ENCODE measurements around the gene LAMC1. TPM values are rescaled to one million over a fixed set of nuclear protein-coding genes. Genes with fewer than 3 reads are reported as not detected.
A peak's percentile ranks its signal among the peaks of the same experiment; 100 is the strongest.

LAMC1 gene
- total RNA-seq, 4 donors from 2014 or later: 130 to 315 (median 214) TPM

GRCh38 chr1:183038333-183038866 is 15.2 kb downstream of the LAMC1 start:
- H3K27ac ChIP-seq: peak overlapping the region in 1 of 2 donors; percentile 67
- DNase-seq: no peak
- H3K4me3 ChIP-seq: no peak overlapping the region
- peaks cover 5 to 9% of the 10 kb centered on the region in 2 donors for H3K4me1 ChIP-seq
- TF ChIP-seq, protein P1, sequence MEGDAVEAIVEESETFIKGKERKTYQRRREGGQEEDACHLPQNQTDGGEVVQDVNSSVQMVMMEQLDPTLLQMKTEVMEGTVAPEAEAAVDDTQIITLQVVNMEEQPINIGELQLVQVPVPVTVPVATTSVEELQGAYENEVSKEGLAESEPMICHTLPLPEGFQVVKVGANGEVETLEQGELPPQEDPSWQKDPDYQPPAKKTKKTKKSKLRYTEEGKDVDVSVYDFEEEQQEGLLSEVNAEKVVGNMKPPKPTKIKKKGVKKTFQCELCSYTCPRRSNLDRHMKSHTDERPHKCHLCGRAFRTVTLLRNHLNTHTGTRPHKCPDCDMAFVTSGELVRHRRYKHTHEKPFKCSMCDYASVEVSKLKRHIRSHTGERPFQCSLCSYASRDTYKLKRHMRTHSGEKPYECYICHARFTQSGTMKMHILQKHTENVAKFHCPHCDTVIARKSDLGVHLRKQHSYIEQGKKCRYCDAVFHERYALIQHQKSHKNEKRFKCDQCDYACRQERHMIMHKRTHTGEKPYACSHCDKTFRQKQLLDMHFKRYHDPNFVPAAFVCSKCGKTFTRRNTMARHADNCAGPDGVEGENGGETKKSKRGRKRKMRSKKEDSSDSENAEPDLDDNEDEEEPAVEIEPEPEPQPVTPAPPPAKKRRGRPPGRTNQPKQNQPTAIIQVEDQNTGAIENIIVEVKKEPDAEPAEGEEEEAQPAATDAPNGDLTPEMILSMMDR (IDR thresholded peaks at IDR 0.05): no peak
- TF ChIP-seq POLR2A (IDR thresholded peaks at IDR 0.05): no peak
- H3K36me3 ChIP-seq: no peaks in the 10 kb centered on the region
- no peaks in the 10 kb centered on the region for H3K27me3 ChIP-seq
- intact Hi-C loops (cut with DNase I; ENCODE audit: low total_unique reads): no loop called here
- H3K9me3 ChIP-seq: no peaks in the 10 kb centered on the region

GRCh38 chr1:183038913-183039312 is 15.7 kb downstream of the LAMC1 start:
- intact Hi-C loops (cut with DNase I; ENCODE audit: low total_unique reads): no loop called here
- H3K9me3 ChIP-seq: no peaks in the 10 kb centered on the region
- no peak for TF ChIP-seq POLR2A (IDR thresholded peaks at IDR 0.05)
- TF ChIP-seq, protein P1 (IDR thresholded peaks at IDR 0.05): no peak
- peaks cover 5 to 9% of the 10 kb centered on the region in 2 donors for H3K4me1 ChIP-seq
- no peak for DNase-seq
- H3K27ac ChIP-seq: peak overlapping the region in 1 of 2 donors; percentile 67
- H3K4me3 ChIP-seq: no peak overlapping the region
- no peaks in the 10 kb centered on the region for H3K27me3 ChIP-seq
- H3K36me3 ChIP-seq: no peaks in the 10 kb centered on the region

GRCh38 chr1:183039330-183039729 is 16.1 kb downstream of the LAMC1 start:
- H3K4me1 ChIP-seq: peaks cover 5 to 9% of the 10 kb centered on the region in 2 donors
- H3K27ac ChIP-seq: peak overlapping the region; percentile 41 to 67
- intact Hi-C loops (cut with DNase I; ENCODE audit: low total_unique reads): no loop called here
- H3K4me3 ChIP-seq: no peak overlapping the region
- no peak for TF ChIP-seq POLR2A (IDR thresholded peaks at IDR 0.05)
- TF ChIP-seq, protein P1 (IDR thresholded peaks at IDR 0.05): no peak
- no peaks in the 10 kb centered on the region for H3K36me3 ChIP-seq
- no peak for DNase-seq
- H3K9me3 ChIP-seq: no peaks in the 10 kb centered on the region
- no peaks in the 10 kb centered on the region for H3K27me3 ChIP-seq

DNA sequence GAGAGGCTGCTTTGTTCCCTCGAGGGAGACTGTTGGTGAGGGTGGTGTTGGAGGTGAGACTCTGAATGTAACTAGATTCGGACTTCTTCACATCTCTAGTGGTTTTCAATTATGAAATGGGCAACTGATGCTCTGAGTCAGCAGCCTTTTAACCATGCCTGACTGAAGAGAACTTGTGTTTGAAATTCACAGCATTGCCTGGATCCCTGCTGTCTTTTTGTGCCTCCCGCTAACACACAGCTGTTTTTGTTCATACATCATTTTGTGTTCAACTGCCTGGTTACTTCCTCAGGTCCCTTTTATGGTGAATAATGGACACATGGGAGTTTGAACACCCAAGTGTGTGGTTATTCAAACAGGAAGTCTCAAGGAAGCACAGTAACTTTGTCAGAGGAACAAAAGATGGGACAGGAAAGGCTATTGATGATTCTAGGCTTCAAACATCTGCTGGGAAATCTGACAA is 16.8 kb downstream of the LAMC1 start:
- H3K4me3 ChIP-seq: no peak overlapping the region
- no peaks in the 10 kb centered on the region for H3K36me3 ChIP-seq
- no peaks in the 10 kb centered on the region for H3K9me3 ChIP-seq
- peak overlapping the region; percentile 41 to 67 for H3K27ac ChIP-seq
- peaks cover 6 to 9% of the 10 kb centered on the region in 2 donors for H3K4me1 ChIP-seq
- DNase-seq: no peak
- H3K27me3 ChIP-seq: no peaks in the 10 kb centered on the region
- intact Hi-C loops (cut with DNase I; ENCODE audit: low total_unique reads): no loop called here
- TF ChIP-seq, protein P1 (IDR thresholded peaks at IDR 0.05): no peak
- no peak for TF ChIP-seq POLR2A (IDR thresholded peaks at IDR 0.05)

- no peak for TF ChIP-seq POLR2A (IDR thresholded peaks at IDR 0.05)
- TF ChIP-seq, protein P1 (IDR thresholded peaks at IDR 0.05): no peak
- Histone ChIP-seq H3K4me3 (no peak overlapping the region), H3K27me3 (no peaks in the 10 kb centered on the region), H3K4me1 (peaks cover 9% of the 10 kb centered on the region in 2 donors), H3K27ac (peak overlapping the region; percentile 41 to 67), H3K36me3 (no peaks in the 10 kb centered on the region), H3K9me3 (no peaks in the 10 kb centered on the region)
- intact Hi-C loops (cut with DNase I; ENCODE audit: low total_unique reads): no loop called here
- DNase-seq: no peak
Observed at GRCh38 chr1:183040547-183040971, 17.3 kb downstream of the LAMC1 start.

All from uterus (tissue), 4 donors.